Measurements from ENCODE around the gene PSD2.

GRCh38 chr5:139761057-139761450 is 34.6 kb upstream of the PSD2 start:
- TF ChIP-seq CTCF (IDR thresholded peaks at IDR 0.05): no peak
- no peak for TF ChIP-seq POLR2A (IDR thresholded peaks at IDR 0.05)
- no peak for TF ChIP-seq POLR2AphosphoS5 (IDR thresholded peaks at IDR 0.05)
